ENCODE measurements around the gene XPO6. TPM values are rescaled to one million over a fixed set of nuclear protein-coding genes. Genes with fewer than 3 reads are reported as not detected.

Gene XPO6
- total RNA-seq, 4 donors from 2014 or later: 105 to 166 (median 141) TPM

DNA sequence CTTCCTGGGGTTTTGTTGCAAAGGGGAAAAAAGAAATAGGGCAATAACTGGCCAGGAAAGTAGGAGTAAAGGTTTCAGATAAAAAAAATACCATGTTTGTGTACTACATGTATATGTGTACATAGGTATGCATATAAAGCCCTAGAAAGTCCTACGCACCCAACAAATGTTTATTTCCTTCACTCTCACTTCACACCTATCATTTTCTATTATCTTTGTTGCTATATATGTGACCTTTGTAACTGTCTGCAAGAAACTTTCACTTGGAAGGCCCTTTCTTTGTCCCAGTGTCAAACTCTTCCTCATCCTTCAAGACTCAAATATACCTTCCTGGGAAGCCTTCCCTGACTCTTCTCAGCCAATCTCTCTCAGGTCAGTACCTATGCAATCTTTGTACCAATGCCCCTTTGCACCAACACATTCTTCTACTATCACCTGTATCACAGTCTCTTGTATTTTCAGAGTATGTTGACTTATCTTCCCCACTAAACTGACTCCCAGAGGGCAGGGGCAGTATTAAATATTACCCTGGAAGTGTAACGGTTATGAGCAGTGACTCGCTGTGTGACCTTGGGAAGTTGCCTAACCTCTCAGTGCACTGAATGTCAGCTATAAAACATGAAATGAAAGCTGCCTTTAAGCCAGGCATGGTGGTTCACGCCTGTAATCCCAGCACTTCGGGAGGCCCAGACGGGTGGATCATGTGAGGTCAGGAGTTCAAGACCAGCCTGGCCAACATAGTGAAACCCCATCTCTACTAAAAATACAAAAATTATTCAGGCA is 6.5 kb downstream of the XPO6 start:
- Histone ChIP-seq H3K27ac (no peak overlapping the region), H3K9me3 (no peaks in the 10 kb centered on the region), H3K27me3 (no peaks in the 10 kb centered on the region), H3K36me3 (peaks cover 0 to 74% (median 4%) of the 10 kb centered on the region in 3 donors), H3K4me3 (no peak overlapping the region), H3K4me1 (peaks cover 0 to 23% (median 10%) of the 10 kb centered on the region in 4 donors)
- no peak for TF ChIP-seq POLR2A (IDR thresholded peaks at IDR 0.05)
- TF ChIP-seq EP300 (IDR thresholded peaks at IDR 0.05): no peak
- TF ChIP-seq, protein P1, sequence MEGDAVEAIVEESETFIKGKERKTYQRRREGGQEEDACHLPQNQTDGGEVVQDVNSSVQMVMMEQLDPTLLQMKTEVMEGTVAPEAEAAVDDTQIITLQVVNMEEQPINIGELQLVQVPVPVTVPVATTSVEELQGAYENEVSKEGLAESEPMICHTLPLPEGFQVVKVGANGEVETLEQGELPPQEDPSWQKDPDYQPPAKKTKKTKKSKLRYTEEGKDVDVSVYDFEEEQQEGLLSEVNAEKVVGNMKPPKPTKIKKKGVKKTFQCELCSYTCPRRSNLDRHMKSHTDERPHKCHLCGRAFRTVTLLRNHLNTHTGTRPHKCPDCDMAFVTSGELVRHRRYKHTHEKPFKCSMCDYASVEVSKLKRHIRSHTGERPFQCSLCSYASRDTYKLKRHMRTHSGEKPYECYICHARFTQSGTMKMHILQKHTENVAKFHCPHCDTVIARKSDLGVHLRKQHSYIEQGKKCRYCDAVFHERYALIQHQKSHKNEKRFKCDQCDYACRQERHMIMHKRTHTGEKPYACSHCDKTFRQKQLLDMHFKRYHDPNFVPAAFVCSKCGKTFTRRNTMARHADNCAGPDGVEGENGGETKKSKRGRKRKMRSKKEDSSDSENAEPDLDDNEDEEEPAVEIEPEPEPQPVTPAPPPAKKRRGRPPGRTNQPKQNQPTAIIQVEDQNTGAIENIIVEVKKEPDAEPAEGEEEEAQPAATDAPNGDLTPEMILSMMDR (IDR thresholded peaks at IDR 0.05): no peak
- 87% methylated on average over 6 of the region's 6 CpGs for WGBS, 2 donors
- DNase-seq (ENCODE audit: low spot score in 2 of 2): no peak

DNA sequence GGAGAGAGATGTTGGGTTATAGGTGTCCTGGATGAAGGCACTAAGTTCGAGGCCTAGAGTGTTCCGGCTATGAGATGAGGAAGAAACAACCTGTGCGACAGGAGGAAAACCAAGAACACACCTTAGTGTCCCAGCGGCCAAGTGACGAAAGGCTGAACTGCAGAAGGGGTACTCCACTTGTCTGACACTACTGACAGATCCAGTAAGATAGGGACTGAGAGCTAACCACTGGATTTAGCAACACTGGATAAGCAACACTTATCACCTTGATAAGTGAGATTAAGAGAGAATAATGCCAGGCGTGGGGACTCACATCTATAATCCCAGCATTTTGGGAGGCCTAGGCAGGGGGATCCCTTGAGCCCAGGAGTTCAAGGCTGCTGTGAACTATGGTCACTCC is 7.1 kb downstream of the XPO6 start:
- Histone ChIP-seq H3K4me1 (peaks cover 0 to 16% (median 6%) of the 10 kb centered on the region in 4 donors), H3K27ac (no peak overlapping the region), H3K36me3 (peaks cover 0 to 81% (median 4%) of the 10 kb centered on the region in 3 donors), H3K27me3 (no peaks in the 10 kb centered on the region), H3K4me3 (no peak overlapping the region), H3K9me3 (no peaks in the 10 kb centered on the region)
- TF ChIP-seq, protein P1 (IDR thresholded peaks at IDR 0.05): no peak
- TF ChIP-seq EP300 (IDR thresholded peaks at IDR 0.05): no peak
- no peak for TF ChIP-seq POLR2A (IDR thresholded peaks at IDR 0.05)
- WGBS, 2 donors: 93 to 94% methylated on average over 6 of the region's 6 CpGs
- no peak for DNase-seq (ENCODE audit: low spot score in 2 of 2)

DNA sequence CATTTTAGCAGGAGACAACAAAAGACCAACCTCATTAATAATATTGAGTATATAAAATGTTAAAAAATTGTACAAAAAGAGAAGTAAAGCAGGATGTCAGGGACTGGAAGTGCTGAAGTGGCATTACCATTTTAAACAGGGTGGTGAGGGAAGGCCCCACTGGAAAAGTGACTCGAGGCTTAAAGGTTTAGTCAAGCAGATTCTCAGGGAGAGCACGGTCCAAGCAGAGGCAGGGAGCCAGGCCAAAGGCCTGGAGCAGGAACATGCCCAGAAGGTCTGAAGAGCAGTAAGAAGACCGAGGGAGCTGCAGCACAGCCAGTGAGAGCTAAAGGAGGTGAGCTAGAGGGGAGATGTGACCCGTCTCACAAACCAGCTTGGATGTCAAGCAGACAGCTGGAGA is 7.6 kb downstream of the XPO6 start:
- Histone ChIP-seq H3K4me1 (peaks cover 0 to 12% (median 6%) of the 10 kb centered on the region in 4 donors), H3K9me3 (no peaks in the 10 kb centered on the region), H3K36me3 (peaks cover 0 to 82% (median 4%) of the 10 kb centered on the region in 3 donors), H3K4me3 (no peak overlapping the region), H3K27ac (no peak overlapping the region), H3K27me3 (no peaks in the 10 kb centered on the region)
- no peak for DNase-seq (ENCODE audit: low spot score in 2 of 2)
- TF ChIP-seq EP300 (IDR thresholded peaks at IDR 0.05): no peak
- TF ChIP-seq POLR2A (IDR thresholded peaks at IDR 0.05): no peak
- TF ChIP-seq, protein P1 (IDR thresholded peaks at IDR 0.05): no peak
- 66 to 70% methylated on average over 4 of the region's 4 CpGs for WGBS, 2 donors

DNA sequence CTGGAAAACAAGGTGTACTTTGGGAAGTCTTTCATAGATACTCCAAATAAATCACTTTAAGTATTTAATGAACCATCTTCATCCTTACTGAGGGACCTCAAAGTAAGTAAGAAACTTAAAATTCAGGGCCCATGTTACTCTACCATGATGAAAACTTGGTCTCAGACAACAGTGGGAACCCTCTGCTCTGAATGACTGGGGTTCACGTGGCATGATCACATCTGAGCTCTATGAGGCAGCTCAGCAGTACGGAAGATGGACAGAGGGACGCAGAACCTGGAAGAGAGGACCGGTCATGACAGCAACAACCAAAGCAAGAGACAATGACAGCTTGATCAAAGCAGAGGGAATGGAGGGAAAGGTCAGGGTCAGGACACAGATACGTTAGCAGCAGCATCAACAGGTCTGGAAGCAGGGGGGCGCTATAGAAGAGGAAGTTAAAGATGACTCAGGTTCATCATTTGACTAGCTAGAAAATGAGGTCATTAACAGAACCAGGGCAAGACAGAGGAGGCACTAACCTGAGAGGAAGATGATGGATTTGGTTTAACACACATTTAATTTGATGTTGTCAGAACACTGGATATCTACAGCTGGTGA is 9.5 kb downstream of the XPO6 start:
- Histone ChIP-seq H3K27me3 (no peaks in the 10 kb centered on the region), H3K4me1 (peaks cover 0 to 12% (median 5%) of the 10 kb centered on the region in 4 donors), H3K4me3 (no peak overlapping the region), H3K36me3 (peaks cover 0 to 73% (median 4%) of the 10 kb centered on the region in 3 donors), H3K9me3 (no peaks in the 10 kb centered on the region), H3K27ac (no peak overlapping the region)
- TF ChIP-seq POLR2A (IDR thresholded peaks at IDR 0.05) (no peak), EP300 (IDR thresholded peaks at IDR 0.05) (no peak)
- TF ChIP-seq, protein P1 (IDR thresholded peaks at IDR 0.05): no peak
- DNase-seq (ENCODE audit: low spot score in 2 of 2): no peak
- 84 to 86% methylated on average over 6 of the region's 6 CpGs for WGBS, 2 donors

DNA sequence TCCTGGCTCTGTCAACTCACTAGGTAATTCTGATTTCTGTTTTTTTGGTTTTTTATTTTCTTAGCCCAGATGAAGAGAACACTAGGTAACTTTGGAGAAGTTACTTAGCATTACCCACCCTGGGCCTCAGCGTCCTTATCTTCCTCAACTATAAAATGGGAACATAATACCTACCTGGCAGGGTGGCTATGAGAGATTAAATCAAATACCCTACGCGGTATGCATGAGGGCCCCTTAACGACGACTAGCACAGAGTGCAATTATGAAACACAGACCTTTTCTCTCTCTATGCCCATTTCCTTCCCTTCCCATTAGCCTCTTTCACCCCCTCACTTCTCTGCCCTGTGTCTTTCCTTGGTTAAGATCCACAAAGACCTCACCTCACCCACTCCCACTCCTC is 11.1 kb downstream of the XPO6 start:
- DNase-seq (ENCODE audit: low spot score in 2 of 2): no peak
- WGBS, 2 donors: 85 to 88% methylated on average over 5 of the region's 5 CpGs
- Histone ChIP-seq H3K27ac (no peak overlapping the region), H3K4me3 (no peak overlapping the region), H3K27me3 (no peaks in the 10 kb centered on the region), H3K4me1 (peaks cover 0 to 12% (median 5%) of the 10 kb centered on the region in 4 donors), H3K36me3 (peaks cover 0 to 61% (median 4%) of the 10 kb centered on the region in 3 donors), H3K9me3 (no peaks in the 10 kb centered on the region)
- TF ChIP-seq EP300 (IDR thresholded peaks at IDR 0.05): no peak
- no peak for TF ChIP-seq POLR2A (IDR thresholded peaks at IDR 0.05)
- TF ChIP-seq, protein P1 (IDR thresholded peaks at IDR 0.05): no peak

All from tibial nerve (tissue), 4 donors.